NCI-H1436 (cell line): ENCODE results near the gene PRIMA1.

ENCODE experiments used
- DNase-seq: peaks from one replicate; lab custom pipeline; 2025; lab: John Stamatoyannopoulos, UW

The PRIMA1 gene

DNA sequence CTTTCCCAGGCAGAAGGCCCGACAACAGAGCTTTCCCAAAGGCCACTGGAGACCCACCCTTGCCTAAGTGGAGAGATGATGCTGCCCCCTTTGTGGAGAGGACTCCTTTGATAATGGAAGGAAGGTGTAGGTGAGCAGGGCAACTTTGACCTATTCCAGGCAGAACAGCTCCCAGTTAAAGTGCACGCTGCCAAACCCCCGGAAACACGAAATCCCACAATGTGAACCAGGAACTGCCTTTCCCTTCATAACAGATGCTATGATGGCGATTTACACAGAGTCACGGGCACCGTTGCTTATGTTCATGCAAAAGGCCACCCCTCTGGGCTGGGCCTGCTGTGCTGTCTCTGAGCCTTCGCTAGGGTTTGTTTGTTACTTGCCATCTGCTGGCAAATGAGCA is 34.6 kb downstream of the PRIMA1 start:
- no peak for DNase-seq

DNA sequence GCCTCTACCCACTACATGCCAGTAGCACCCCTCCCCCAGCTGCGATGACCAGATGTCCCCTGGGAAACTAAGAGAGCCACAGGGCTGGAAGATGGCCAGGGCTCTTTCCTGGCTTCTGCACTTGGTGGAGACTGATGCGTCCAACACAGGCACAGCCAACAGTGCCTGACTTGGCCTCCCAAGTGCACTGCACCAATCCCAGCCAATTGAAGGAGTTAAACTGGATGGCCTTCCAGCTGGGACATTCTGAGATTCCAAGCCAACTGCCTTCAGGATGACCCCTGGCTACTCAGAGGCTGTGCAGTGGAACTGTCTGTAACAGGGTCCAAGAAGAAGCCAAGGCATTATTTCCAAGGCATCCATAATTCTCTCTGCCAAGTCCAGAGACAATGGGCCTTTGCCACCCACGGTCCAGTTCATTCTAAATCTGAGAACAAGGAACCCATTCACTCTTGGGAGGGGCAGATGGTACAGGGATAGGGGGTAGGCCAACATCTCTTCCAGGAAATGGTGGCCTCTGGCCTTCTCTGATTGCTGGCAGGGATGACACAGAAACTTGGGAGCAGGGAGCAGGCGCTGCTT is 35.2 kb downstream of the PRIMA1 start:
- no peak for DNase-seq

DNA sequence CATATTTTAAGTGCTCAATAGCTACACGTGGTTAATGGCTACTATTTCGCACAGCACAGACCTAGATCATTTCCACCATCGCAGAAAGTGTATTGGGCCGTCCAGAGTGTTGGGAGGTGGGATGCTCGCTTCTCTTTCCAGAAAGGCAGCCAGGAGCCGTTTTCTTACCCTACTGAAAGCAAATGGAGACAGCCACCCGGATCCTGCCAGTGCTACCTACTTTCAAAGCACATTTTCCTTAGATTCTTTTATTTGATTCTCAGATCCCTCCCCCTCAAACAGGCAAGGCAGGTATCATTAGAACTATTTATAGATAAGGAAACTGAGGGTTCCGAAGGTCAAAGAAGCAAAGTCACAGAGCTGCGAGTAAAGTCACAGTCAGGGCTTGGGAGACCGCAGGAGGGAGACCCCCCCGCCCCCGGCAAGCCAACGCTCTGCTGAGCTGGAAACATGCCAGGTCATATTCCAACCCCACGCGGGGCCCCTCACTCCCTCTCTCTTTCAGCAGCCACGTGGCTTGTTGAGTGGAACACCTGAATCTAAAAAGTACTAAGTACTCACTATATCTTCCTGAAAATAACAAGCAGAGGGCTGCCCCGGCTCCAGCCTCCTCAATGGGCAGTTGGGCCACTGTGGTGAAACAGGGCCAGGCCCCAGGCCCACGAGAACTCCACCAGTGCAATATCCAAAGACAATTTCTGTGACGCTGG is 36.2 kb downstream of the PRIMA1 start:
- no peak for DNase-seq

DNA sequence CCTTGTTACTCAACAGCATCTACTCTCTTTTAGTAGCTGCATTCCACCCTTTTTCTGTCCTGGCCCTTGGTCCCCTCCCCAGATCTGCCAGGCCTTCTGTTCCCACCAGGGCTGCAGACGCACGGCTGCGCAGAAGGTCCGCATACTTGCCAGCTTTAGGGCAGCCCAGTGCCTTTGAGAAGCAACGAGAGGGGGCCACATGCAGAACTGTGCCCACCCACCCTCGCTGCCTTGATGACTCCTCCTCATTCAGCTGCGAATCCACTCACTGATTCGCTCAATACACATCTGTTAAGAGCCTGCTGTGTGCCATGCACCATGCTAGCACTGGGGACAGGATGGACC is 39.2 kb downstream of the PRIMA1 start:
- no peak for DNase-seq

DNA sequence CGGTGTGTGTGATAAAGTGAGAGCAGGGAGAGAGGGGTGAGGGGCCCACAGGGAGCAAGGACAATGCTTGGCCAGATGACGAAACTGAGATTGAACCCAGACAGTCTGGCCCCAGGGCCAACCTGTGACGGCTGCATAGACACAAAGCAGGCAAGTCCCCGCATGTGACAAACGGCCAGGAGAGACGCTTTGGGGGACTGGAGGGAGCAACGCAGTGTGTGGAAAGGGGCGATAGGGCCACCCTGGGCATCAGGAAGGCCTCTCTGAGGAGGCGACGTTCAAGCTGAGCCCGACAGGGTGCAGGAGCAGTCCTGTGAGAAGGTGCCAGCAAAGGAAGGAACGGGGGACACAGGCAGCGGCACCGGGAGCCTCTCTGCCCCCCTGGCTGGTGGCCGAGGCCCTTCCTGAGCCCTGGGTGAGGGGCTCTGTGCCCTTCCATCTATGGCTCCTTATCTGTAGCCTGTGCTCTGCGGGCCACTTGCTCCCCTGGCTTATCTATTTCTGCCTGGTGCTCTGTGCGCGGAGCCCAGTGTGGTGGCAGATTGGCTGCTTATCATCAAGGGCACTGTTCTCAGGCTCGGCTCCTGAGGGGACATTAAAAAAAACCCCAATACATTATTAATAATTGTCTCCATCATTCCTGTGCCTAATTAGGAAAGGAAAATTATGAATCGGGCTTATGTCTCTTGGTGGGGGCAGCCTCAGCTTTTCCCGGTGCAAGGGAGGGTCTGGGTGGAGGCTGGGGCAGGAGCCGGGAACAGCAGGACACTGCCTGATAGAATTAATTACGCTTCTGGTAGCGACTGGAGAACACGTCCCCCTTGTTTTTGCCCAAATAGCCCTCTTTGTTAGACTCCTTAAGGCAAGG is 39.8 kb downstream of the PRIMA1 start:
- DNase-seq = no peak

DNA sequence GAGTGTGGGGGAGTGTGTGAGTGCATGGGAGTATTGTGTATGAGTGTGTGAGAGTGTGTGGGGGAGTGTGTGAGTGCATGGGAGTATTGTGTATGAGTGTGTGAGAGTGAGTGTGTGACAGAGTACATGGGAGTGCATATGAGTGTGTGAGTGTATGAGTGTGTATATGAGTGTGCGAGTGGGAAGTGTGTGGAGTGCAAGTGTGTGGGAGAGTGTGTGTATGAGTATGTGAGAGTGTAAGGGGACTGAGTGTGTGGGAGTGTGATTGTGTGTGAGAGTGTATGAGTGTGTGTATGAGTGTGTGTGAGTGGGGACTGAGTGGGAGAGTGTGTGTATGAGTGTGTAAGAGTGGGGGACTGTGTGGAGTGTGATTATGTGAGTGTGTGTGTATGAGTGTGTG is 40.7 kb downstream of the PRIMA1 start:
- no peak for DNase-seq

DNA sequence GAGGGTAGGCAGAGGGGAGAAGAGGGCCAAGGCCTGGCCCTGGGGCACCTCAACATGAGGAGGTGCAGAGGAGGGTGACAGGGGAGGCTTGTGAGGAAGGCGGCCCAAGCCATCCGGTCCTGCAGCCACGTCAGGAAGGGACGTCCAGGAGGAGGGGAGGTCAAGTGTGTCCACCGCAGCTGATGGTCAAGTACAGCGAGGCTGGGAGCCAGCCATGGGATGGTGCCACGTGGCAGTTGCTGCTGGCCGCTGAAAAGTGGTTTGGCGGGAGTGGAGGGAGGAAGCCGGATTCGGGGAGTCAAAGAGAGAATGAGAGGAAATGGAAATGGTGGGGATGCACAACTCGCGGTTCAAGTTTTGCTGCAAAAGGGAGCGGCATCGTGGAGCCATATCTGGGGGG is 41.2 kb downstream of the PRIMA1 start:
- no peak for DNase-seq

DNA sequence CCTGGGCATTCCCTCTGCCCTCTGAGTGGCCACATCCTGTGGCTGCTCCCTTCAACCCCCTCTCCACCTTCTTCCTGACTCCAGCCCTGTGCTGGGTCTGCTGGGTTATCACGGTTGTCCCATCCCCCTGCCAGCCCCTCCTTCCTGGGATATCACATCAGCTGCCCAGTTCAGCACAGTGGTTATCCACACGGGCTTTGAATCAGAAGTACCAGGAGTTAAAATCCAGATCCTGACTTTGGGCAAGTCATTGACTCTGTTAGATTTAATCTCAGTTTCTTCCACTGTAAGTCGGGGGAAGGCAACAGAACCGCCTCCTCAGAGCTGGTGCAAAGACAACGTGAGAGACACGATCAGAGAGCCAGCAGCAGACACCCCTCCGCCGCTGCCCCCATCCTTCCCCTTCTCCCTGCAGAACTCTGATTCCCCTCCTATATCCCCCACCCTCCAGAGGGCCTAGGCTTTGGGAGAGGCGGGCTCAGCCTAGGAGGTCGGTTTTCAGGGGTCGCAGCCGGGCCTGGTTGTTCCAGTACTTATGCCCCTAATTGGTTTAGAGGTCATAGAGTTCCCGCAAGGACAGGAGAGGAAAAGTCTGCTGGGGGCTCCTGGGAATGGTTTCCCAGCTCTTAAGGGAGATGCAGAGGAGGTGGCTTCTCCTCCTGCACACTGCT is 42.5 kb downstream of the PRIMA1 start:
- DNase-seq = no peak

DNA sequence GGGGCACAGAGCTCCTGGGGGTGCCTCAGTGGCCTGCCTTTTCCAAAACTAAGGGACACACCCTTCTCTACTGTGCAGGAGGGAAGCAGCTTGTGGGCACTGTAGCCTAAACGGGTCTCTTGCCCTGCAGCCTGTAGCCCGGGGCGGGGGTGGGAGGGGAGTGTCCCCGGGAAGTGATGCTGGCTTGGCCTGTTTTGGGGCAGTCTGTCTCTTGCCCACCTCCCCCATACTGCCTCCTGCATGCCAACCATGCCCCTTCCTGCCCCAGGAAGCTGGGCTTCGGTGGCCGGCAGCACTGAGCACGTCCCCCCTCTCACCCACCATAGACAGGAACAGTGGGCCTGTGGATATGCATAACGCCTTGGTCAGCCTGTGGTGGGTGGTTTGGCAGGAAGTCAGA is 43.4 kb downstream of the PRIMA1 start:
- no peak for DNase-seq

DNA sequence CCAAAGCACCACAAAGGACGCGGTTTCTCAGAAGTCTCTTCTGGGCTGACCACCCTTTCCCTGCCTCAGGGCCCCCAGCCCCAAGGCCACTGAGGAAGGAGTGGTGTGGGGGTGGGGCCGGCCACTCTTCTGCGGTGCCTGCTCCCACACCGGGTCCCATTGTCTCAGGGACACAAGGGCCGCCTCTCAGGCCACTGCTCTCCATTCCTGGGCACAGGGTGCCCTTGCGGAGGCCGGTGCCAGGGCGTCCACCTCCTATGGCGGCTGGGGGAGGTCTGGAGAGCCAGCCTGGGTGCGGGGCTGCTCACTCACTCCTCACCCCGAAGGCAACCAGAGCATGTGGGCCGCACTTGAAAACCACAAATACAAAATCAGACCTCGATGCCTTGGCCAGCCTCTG is 44.1 kb downstream of the PRIMA1 start:
- DNase-seq = no peak

DNA sequence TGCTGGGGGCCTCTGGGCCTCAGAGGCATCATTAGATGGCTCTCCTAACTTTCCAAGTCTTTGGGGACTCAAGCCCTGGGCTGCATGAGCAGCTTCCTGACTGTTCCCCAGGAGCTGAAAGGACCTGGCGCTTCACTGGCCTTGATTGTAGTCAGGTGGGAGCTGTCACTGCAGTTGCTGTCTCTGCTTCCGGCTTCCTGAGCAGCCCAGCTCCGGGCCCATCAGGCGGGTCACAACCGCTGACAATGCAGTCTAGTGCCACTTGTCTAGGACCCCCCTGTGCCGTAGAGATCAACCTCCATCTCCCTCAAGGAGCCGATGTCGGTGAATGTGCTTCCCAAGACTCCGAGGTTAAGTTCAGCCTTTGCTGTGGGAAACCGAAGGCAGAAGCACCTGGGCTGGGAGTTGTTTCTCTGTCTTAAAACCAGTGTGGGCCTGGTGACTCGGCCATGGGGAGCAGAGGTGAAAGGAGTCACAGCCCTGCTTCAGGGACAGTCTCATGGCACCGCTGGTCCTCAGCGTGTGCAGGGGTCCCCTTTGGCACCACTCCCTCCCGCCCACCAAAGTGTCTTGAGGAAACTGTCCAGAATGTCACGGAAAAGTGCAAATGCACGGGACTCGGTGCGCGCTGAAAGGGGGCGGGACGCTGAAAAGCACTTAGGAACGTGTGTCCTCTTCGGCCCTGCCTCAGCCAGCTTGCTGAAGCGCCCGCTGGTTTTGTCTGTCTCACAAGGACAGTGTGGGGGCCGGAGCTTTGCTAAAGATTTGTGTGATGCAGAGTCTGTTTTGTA is 44.8 kb downstream of the PRIMA1 start:
- DNase-seq = no peak

DNA sequence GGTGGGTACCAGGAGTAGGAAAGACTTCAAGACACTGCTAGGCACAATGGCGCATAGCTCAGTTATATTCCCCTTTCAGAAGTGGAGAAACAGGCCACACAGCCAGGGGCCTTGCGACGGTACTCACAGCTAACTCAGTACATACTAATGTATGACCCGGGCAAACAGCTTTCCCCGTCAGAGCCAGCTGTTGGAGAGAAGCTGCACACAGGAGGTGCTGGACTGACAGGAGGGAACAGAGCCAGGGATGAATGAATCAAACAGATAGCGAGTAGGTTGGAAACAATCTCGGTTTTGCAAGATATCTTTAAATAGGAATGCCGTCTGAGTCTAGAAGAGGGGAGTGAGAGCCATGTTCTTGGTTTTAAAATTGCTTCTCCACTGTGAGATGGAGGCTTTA is 45.5 kb downstream of the PRIMA1 start:
- no peak for DNase-seq

DNA sequence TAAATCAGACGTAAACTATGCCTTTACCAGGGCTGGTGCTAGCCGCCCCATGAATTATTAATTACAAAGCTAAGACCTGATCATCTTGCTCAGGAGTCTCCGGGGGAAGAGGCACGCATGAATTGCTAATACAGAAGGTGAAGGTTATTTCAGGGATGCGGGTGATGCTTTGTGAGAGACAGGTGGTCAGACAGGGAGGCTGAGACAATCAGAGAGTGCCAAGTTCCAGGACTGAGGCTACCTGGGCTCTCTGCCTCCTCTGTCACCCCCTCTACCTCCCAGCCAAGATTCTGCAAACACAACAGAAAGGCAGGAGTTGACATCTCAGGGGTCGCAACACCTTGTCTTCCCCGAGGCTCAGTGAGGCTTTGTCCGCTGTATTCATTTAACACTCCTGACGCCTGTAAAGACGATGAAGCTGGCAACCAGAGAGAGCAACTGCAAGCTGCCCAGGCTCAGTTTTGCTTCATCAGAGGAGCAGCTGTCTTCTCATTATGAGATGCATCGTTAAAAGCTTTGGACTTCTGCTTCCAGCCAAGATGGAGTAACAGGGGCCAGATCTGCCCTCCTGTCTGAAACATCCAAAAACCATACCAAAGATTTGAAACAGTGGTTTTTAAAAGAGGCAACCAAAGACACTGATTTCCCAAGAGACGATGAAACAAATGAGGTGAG is 46.6 kb downstream of the PRIMA1 start:
- DNase-seq = no peak

DNA sequence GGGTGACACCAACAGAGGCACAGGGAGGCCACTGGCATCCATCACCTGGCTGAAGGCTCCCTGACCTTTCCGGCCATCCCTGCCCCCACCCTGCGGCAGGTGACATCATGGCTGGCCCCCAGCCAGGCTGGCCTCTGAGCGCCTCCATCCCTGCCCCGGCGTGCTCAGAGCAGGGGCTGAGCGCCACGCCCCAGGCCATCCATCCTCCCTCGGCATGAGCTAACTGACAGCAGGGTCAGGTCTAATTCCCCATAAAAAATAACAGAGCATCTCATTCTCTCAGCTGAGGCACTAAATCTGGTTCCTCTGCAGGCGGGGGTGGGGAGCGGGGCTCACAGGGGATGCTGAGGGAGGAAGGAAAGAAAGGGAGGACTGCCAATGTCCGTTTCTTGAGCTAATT is 50.7 kb downstream of the PRIMA1 start:
- DNase-seq = no peak

DNA sequence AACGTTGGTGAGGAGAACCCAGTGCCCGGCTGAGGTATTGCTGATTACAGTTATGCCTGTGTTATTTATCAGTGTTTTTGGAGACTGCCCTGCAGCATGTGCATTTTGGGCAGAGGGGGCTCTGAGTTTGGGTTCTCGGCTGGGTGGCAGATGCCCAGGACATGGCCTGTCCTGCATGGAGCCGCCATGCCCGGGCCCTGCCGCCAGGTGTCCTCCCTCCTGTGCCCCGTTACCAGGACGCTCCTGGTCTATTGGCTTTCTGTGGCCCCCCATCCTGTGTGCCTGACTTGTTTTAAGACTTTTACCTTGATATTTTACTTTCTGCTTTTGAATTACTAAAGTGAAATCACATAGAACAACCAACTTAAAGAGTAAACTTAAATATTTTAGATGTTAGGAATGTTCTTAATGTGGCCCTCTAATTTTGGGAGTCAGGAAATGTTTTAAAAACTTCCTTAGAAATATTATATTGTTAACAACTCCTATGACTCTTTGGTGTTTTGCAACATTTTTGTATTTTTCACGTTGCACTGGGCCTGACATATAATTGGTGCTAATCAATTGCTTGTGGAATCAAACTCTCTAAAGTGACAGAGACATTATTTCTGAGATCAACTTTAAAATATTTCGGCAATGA is 51.8 kb downstream of the PRIMA1 start:
- DNase-seq = no peak

DNA sequence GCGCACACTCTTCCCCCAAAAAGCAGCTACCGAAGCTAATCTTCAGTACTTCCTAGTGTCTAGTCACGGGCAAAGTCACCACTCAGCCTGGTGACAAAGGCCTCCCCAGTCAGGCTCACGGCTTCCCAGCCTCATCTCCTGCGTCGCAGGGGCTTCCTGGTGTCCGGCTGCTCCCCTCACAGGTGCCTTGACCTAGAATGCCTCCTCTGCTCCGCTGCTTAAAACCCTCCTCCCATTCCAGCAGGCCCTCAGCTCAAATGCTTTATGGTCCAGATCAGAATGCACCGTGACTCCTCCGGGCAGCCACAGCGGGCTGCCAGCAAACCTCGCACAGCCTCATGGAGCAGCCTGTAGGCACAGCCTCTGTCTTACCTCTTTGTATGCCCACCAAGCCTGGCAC is 53.1 kb downstream of the PRIMA1 start:
- no peak for DNase-seq

DNA sequence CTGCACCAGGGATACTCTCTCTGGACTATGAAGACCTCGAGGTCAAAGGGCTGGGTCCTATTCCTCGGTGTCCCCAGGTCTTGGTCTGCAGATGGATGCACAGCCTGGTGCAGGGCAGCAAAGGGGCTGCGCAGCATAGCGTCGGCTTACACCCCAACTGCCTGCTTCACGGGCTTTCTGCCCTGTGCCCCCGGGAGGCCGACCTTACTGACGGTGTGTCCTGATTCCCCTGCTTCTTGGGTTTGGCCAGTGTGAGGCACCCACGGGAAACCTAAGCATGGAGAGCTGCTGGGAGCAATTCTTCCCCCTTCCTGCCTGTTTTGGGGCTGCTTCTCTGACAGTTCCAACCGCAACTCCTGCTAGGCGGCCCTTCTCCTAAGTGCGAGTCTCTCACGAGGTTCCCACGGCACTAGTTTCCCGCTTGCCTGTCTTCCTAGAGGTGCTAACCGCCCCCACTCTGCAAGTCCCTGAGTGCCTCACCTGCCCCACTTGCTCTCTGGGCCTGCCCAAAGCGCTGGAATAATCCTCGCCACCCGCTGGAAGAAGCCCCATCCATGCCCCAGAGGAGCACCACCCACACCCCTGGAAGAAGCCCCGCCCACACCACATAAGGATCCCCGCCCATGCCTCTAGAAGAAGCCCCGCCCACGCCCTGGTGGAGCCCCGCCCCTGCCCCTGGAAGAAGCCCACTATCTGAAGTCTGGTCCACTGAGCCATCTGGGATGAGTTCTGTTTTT is 54.0 kb downstream of the PRIMA1 start:
- DNase-seq = no peak

DNA sequence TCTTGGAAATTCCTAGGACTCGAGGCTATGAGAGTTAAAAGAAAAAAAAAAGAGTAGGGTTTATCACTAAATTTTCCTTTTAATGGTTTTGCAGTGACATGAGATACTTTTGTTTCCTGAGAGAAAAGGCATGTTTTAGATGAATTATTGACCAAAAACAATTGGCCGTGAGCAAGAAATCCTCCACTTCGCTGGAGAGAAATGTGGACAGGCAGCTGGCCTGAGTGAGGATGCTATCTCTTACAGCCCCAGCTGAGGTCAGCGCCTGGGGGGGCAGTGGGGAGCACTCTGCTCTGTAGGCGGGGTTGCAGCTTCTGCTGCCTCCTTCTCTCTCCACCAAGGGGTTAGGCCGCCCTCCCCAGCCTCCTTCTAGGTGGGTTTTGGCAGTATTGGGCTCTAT is 54.7 kb downstream of the PRIMA1 start:
- DNase-seq = no peak

DNA sequence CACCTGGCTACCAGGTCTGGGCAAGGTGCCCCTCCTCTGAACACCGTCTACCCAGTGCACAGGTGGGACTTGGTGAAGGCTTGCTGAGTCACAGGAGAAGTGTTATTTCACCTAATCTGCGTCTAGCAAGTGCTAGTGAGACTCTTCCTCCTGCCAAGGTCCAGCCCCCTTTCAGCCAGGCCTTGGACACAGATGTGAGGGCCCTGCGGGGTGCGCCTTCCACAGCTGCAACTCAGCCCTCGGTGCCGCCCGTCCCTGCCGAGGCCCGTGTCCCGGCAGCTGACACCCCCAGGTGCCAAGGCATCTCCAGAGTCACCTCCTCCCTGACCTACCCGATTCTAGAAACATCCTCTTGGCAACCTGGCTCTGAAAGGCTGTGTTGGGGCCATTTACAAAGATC is 55.1 kb downstream of the PRIMA1 start:
- no peak for DNase-seq

DNA sequence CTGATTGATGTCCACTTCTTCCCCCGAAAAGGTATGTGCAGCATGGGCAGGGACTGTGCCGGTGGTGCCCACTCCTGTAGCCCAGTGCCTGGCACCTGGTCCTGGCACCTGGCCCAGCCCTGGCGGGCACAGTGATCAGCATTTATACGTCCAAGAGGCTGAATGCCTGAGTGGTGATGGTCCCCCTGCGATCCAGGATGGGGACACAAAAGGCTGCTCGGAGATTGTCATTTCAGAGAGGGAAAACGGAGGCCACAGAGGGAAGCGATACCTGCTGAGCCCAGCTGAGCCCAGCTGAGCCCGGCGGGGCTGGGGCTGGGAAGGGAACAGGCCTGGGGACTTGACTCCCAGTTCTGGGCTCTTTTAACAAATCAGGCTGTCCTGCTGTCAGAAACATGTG is 55.8 kb downstream of the PRIMA1 start:
- DNase-seq = no peak
